HFFc6 (cell line): ENCODE data around the gene PHC2. TPM values are rescaled to one million over a fixed set of nuclear protein-coding genes. Genes with fewer than 3 reads are reported as not detected.

Experiments used
- DNase-seq: peaks from one replicate; pipeline ENCODE4 v3.0.0-alpha.2; 2018
- H3K27ac Mint-ChIP-seq: 2 replicates; pipeline ENCODE4 v1.8.0; 2020; ENCODE audit warnings: mild to moderate bottlenecking, mixed read lengths
- H3K27me3 Mint-ChIP-seq: 2 replicates; pipeline ENCODE4 v1.8.0; 2021; ENCODE audit warnings: mild to moderate bottlenecking, moderate library complexity, mixed read lengths; ENCODE audit not compliant: insufficient read depth
- H3K36me3 Mint-ChIP-seq: 2 replicates; pipeline ENCODE4 v1.8.0; 2021; ENCODE audit warnings: low read depth, mixed read lengths
- H3K4me1 Mint-ChIP-seq: 2 replicates; pipeline ENCODE4 v1.8.0; 2020; ENCODE audit warnings: low read depth, mixed read lengths
- H3K4me3 Mint-ChIP-seq: 2 replicates; pipeline ENCODE4 v1.8.0; 2020; ENCODE audit warnings: mild to moderate bottlenecking, moderate library complexity, mixed read lengths
- H3K9me3 Mint-ChIP-seq: 2 replicates; pipeline ENCODE4 v1.8.0; 2020; ENCODE audit warnings: mild to moderate bottlenecking, mixed read lengths
- CTCF ChIP-seq: fragments of 200-600 bp; sonication (generic); IDR thresholded peaks from 2 replicates; pipeline ENCODE4 v1.5.0; 2021; ENCODE audit warnings: antibody characterized with exemption, mild to moderate bottlenecking
- total RNA-seq, 6 experiments: library from RNA; stranded (reverse); fragmentation: NEBNext Ultra II Directional; extraction: Animal tissue kit (Norgen Biotek cat#: 25700); gene quantifications; 2 replicates in 1 of 6; 3 replicates in 5 of 6; pipeline ENCODE4 v1.2.3, GENCODE V29; 2021

Gene PHC2
- total RNA-seq, 6 experiments from 2014 or later, result 86.5 to 105 (median 99.6) TPM

- peaks cover 4% of the 10 kb centered on the region; the same call in 1 of the 2 replicates for H3K27me3 Mint-ChIP-seq
- H3K4me1 Mint-ChIP-seq, result peaks cover 62% of the 10 kb centered on the region
- no peaks in the 10 kb centered on the region; the same call in 1 of the 2 replicates for H3K36me3 Mint-ChIP-seq
- no peak for TF ChIP-seq CTCF
- peak overlapping the region; percentile 45; the same call in 1 of the 2 replicates for H3K4me3 Mint-ChIP-seq
- no peaks in the 10 kb centered on the region for H3K9me3 Mint-ChIP-seq
- peak; percentile 55 for DNase-seq
- peak overlapping the region; percentile 56 for H3K27ac Mint-ChIP-seq
Measured at GRCh38 chr1:33435096-33435820, 4.4 kb upstream of the PHC2 start.

- DNase-seq, result no peak
- TF ChIP-seq CTCF, result no peak
- Mint-ChIP-seq H3K4me1 (peaks cover 53% of the 10 kb centered on the region), H3K36me3 (no peaks in the 10 kb centered on the region; the same call in 1 of the 2 replicates), H3K4me3 (no peak overlapping the region), H3K27me3 (peaks cover 4% of the 10 kb centered on the region; the same call in 1 of the 2 replicates), H3K27ac (peak overlapping the region; percentile 56), H3K9me3 (no peaks in the 10 kb centered on the region)
Measured at GRCh38 chr1:33434363-33434750, 3.5 kb upstream of the PHC2 start.

- H3K36me3 Mint-ChIP-seq, result no peaks in the 10 kb centered on the region; the same call in 1 of the 2 replicates
- H3K9me3 Mint-ChIP-seq, result no peaks in the 10 kb centered on the region
- no peak for TF ChIP-seq CTCF
- H3K27ac Mint-ChIP-seq, result peak overlapping the region; percentile 86
- 0 out of 2 replicates have a peak overlapping the region, but pooled peaks have one; percentile 21 for H3K4me3 Mint-ChIP-seq
- peak; percentile 100 for DNase-seq
- H3K4me1 Mint-ChIP-seq, result peaks cover 53% of the 10 kb centered on the region
- H3K27me3 Mint-ChIP-seq, result 0 out of 2 replicates have a peak, but pooled peaks cover 3% of the 10 kb centered on the region
Measured at GRCh38 chr1:33433509-33434362, 2.8 kb upstream of the PHC2 start.

GRCh38 chr1:33429856-33430691, 821 bp downstream of the PHC2 start:
- no peaks in the 10 kb centered on the region for H3K9me3 Mint-ChIP-seq
- no peaks in the 10 kb centered on the region for H3K27me3 Mint-ChIP-seq
- DNase-seq, result no peak
- TF ChIP-seq CTCF, result no peak
- no peak overlapping the region for H3K27ac Mint-ChIP-seq
- H3K36me3 Mint-ChIP-seq, result peaks cover 14% of the 10 kb centered on the region
- no peak overlapping the region for H3K4me3 Mint-ChIP-seq
- peaks cover 39% of the 10 kb centered on the region for H3K4me1 Mint-ChIP-seq

- no peak for DNase-seq
- H3K27me3 Mint-ChIP-seq, result no peaks in the 10 kb centered on the region
- H3K36me3 Mint-ChIP-seq, result peaks cover 14% of the 10 kb centered on the region
- no peak overlapping the region for H3K27ac Mint-ChIP-seq
- TF ChIP-seq CTCF, result no peak
- peaks cover 32% of the 10 kb centered on the region for H3K4me1 Mint-ChIP-seq
- no peaks in the 10 kb centered on the region for H3K9me3 Mint-ChIP-seq
- no peak overlapping the region for H3K4me3 Mint-ChIP-seq
Measured at GRCh38 chr1:33429332-33429731, 1.6 kb downstream of the PHC2 start.
